Choroid plexus epithelial cell (primary cell): ENCODE results near the gene KCTD17.
A peak's percentile ranks its signal among the peaks of the same experiment; 100 is the strongest.

Source experiments
- DNase-seq: peaks from one replicate; pipeline ENCODE4 v3.0.0-alpha.2; 2010; ENCODE audit warnings: low read depth
- H3K4me3 ChIP-seq: 2 replicates; pipeline ENCODE4 v1.5.1; 2011; ENCODE audit warnings: low read depth, mild to moderate bottlenecking, control low read depth, low read length, moderate library complexity
- TF ChIP-seq, protein P1 (sequence below): conservative IDR thresholded peaks from 2 replicates; pipeline ENCODE4 v1.5.1; 2011; ENCODE audit warnings: low read depth, mild to moderate bottlenecking, control low read depth, inconsistent platforms, low read length, moderate library complexity

The KCTD17 gene

DNA sequence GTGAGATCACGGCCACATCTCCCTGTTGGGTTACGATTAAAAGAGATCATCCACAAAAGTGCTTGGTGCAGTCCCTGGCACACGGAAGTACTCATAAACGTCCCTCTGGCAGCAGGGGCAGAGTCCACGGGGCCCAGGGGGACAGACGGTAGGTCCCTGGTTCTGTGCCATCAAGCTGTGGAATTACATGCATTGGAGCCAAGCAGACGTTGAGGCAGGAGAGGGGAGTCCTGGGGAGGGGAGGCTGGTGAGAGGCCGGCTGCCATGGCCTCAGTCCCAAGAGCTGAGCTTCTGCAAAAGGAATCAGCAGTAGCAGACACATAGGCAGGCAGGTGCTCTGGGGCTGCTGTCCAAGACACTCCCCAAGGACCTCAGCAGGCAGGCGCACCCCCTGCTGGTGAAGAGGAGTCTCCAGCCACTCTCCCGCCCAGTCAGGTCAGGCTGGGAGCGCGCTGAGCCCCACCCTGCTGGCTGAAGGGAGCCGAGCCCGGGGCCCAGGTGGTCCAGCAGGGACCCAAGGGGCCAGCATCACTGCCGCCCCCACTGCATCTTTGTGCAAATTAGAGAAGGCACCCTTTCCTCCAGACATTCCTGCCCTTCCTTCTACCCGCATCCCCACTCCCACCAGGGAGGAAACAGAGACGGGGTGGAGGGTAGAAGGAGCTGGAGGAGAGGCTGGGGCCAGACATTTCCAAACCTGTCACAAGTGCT, 7.6 kb upstream of the KCTD17 start:
- DNase-seq = peak; percentile 41

DNA sequence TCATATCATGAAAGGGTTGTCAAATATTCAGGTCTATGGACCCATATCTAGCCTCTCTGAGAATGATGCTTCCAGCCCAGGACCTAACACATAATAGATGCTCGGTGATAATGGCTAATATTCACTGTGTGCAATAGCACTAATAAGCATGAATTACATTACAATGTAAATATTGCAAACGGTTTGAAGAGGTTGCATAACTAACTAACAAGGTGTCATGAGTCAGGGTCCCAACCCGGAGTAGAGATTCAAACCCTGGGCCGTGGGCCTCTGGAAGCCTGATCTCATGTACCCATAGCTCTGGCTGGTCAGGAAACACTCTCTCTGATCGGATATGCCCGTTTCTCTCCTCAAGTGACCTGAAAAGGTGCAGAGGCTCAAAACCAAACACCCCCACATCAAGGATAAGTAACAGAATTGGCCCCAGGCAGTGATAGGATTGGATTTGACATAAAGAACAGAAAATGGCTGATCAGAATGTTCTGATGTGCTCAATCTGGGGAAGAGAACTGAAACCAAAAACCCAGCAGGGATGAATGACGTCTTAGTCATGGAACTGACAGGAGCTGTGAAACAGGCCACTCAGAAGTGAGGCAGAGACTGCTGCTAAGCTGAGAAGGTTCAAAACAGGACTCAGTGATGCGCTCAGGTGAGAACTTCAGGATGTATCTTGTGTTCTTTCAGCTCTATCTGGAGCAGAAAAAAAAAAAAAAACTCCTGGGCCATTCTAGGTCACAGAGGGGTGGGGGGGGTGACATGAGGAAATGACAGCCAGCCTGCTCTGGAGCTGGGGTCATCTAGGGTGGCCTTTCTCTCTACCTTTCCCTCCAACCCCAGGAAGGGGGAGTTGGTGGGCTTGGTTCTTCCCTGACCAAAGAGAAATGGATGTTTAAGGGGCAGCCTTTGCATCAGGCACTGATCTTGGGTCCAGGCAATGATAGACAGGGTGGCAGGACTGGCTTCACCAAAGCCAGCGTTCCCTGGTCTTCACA, 6.6 kb upstream of the KCTD17 start:
- H3K4me3 ChIP-seq = no peak overlapping the region

More for the DNA sequence above, 7.6 kb upstream of the KCTD17 start:
- no peak overlapping the region for H3K4me3 ChIP-seq
- TF ChIP-seq, protein P1, sequence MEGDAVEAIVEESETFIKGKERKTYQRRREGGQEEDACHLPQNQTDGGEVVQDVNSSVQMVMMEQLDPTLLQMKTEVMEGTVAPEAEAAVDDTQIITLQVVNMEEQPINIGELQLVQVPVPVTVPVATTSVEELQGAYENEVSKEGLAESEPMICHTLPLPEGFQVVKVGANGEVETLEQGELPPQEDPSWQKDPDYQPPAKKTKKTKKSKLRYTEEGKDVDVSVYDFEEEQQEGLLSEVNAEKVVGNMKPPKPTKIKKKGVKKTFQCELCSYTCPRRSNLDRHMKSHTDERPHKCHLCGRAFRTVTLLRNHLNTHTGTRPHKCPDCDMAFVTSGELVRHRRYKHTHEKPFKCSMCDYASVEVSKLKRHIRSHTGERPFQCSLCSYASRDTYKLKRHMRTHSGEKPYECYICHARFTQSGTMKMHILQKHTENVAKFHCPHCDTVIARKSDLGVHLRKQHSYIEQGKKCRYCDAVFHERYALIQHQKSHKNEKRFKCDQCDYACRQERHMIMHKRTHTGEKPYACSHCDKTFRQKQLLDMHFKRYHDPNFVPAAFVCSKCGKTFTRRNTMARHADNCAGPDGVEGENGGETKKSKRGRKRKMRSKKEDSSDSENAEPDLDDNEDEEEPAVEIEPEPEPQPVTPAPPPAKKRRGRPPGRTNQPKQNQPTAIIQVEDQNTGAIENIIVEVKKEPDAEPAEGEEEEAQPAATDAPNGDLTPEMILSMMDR = peak; percentile 52

DNA sequence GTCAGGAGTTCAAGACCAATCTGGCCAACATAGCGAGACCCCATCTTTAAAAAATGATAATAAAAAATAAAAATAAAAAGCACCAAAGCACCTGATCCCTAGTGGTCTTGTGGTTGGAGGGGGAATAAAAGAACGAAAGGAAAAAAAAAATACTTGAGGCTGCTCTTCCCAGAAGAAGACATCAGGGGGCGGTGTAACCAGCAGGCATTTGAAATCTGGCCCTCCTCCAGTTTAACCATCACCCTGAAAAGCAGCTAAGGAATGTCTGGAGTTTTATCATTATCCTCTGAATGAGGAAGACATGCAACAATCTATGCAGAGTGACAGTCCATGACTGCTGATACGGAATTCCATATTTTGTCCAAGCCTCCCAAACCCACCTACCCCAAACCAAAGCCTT, 5.6 kb upstream of the KCTD17 start:
- DNase-seq = peak; percentile 79
- TF ChIP-seq, protein P1 = peak; percentile 82
- no peak overlapping the region for H3K4me3 ChIP-seq

More for the DNA sequence above, 6.6 kb upstream of the KCTD17 start:
- peak; percentile 34 for DNase-seq
- TF ChIP-seq, protein P1 = no peak

DNA sequence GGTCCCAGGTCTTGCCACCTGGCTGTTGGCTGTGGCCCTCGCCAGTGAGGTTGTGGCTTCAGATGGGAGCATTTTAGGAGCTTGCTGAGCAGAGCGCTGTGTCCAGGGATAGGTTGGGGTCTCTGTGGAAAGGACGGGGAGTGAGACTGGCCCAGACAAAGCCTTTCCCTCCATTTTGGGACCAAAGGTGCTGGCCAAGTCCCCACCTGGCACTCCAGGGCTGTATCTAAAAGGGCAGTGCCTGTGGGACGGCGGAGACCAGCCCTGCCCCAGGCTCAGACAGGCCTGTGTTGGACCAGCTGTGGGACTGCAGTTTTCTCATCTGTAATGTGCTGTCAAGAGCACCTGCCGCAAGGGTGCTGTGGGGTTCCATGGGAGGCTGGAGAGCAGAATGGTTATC, 5.0 kb upstream of the KCTD17 start:
- no peak overlapping the region for H3K4me3 ChIP-seq
- TF ChIP-seq, protein P1 = no peak
- no peak for DNase-seq

DNA sequence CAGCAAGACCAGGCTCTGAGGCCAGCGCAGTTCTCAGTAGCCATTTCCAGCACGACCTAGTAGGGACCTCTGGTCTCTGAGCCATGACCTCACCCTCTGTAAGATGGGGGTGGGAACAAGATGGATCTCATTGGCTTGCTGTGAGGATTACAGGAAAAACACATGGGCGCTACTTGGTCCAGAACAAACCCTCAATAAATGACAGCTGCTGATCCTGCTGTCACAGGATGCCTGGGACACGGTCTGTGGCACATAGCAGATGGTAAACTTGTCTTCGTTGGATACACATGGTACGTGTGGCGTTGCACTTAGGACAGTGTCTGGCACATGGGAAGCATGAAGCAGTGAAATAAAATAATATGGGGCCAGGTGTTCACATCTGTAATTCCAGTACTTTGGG, 4.5 kb upstream of the KCTD17 start:
- no peak overlapping the region for H3K4me3 ChIP-seq
- no peak for DNase-seq
- TF ChIP-seq, protein P1 = no peak

DNA sequence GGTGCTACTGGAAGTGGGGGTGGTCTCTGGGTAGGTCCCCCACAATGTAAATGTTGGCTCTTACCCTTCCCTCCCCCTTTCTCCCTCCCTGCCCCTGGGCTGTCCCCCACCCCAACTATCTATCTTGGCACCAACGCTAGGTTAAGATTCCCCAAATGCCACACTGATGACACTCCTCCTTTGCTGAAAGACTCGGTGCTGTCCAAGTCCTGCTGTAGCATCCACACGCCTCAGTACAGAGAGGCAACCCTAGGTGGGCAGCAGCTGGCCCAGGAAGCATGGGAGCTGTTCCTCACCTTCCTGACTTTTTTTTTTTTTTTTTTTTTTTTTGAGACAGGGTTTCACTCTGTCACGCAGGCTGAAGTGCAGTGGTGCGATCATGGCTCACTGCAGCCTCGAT, 3.4 kb upstream of the KCTD17 start:
- H3K4me3 ChIP-seq = no peak overlapping the region
- DNase-seq = peak; percentile 17
- TF ChIP-seq, protein P1 = no peak
